Smooth muscle cell (in vitro differentiated cells): Measurements from ENCODE around the gene DNAJB6. TPM values are rescaled to one million over a fixed set of nuclear protein-coding genes. Genes with fewer than 3 reads are reported as not detected.

ENCODE experiments used
- DNase-seq: peaks from one replicate; lab custom pipeline; 2025; ENCODE audit not compliant: unreplicated experiment; lab: John Stamatoyannopoulos, UW
- H2AFZ ChIP-seq: fragments of 200-600 bp; sonication (generic); 2 replicates; pipeline ENCODE4 v1.6.0; 2016; ENCODE audit warnings: antibody characterized with exemption, low read depth, mild to moderate bottlenecking
- H3F3A ChIP-seq: fragments of 200-600 bp; sonication (generic); 2 replicates; pipeline ENCODE4 v1.6.0; 2017; ENCODE audit warnings: antibody characterized with exemption, low read depth
- H3K27ac ChIP-seq: fragments of 200-600 bp; sonication (generic); 2 replicates; pipeline ENCODE4 v1.5.1; 2016; ENCODE audit warnings: low read depth, mild to moderate bottlenecking
- H3K27me3 ChIP-seq: fragments of 200-600 bp; sonication (generic); 2 replicates; pipeline ENCODE4 v1.6.1; 2016; ENCODE audit warnings: low read depth, mild to moderate bottlenecking
- H3K36me3 ChIP-seq: fragments of 200-600 bp; sonication (generic); 2 replicates; pipeline ENCODE4 v1.5.1; 2016; ENCODE audit warnings: low read depth
- H3K4me1 ChIP-seq: fragments of 200-600 bp; sonication (generic); 2 replicates; pipeline ENCODE4 v1.5.1; 2016; ENCODE audit warnings: low read depth
- H3K4me2 ChIP-seq: fragments of 200-600 bp; sonication (generic); 2 replicates; pipeline ENCODE4 v1.6.0; 2016; ENCODE audit warnings: mild to moderate bottlenecking
- H3K4me3 ChIP-seq: fragments of 200-600 bp; sonication (generic); 2 replicates; pipeline ENCODE4 v1.5.1; 2016; ENCODE audit warnings: mild to moderate bottlenecking
- H3K79me2 ChIP-seq: fragments of 200-600 bp; sonication (generic); 2 replicates; pipeline ENCODE4 v1.6.0; 2016; ENCODE audit warnings: low read depth, mild to moderate bottlenecking
- H3K9ac ChIP-seq: fragments of 200-600 bp; sonication (generic); 2 replicates; pipeline ENCODE4 v1.6.0; 2016; ENCODE audit warnings: low read depth
- H3K9me3 ChIP-seq: fragments of 200-600 bp; sonication (generic); replicated peaks from 2 replicates; pipeline ENCODE4 v1.5.1; 2016; ENCODE audit warnings: low read depth
- H4K20me1 ChIP-seq: fragments of 200-600 bp; sonication (generic); 2 replicates; pipeline ENCODE4 v1.6.0; 2016; ENCODE audit warnings: low read depth
- CTCF ChIP-seq: fragments of 200-600 bp; sonication (generic); IDR thresholded peaks from 2 replicates; pipeline ENCODE4 v1.5.1; 2017; ENCODE audit warnings: borderline replicate concordance, mild to moderate bottlenecking, antibody characterized with exemption; ENCODE audit not compliant: insufficient read depth, poor library complexity, severe bottlenecking
- whole genome bisulfite sequencing: methylation state at CpG from one replicate; pipeline ENCODE4 v1.1.7; 2016; ENCODE audit warnings: low lambda C conversion rate; 5-methylcytosine and 5-hydroxymethylcytosine counted together
- polyA plus RNA-seq: library from polyadenylated mRNA; unstranded; fragments of >200 nt; fragmentation: Nextera tagmentation; extraction: Ambion mirVana; gene quantifications from 2 replicates; pipeline ENCODE4 v1.2.1, GENCODE V29; 2016
- total RNA-seq: library from RNA; depleted of rRNA; stranded (reverse); fragments of >200 nt; gene quantifications from 2 replicates; pipeline ENCODE4 v1.2.3, GENCODE V29; 2014

DNAJB6 gene
- total and polyA plus RNA-seq, 2 experiments from 2014 or later = 103 to 104 TPM

GRCh38 chr7:157431173-157431950 lies 94.6 kb downstream of the DNAJB6 start:
- no peak overlapping the region for H3K27ac ChIP-seq
- H3K36me3 ChIP-seq = no peaks in the 10 kb centered on the region
- no peak overlapping the region for H3K9ac ChIP-seq
- no peaks in the 10 kb centered on the region for H3K27me3 ChIP-seq
- no peak overlapping the region for H2AFZ ChIP-seq
- H3F3A ChIP-seq = no peaks in the 10 kb centered on the region
- no peak overlapping the region for H3K4me2 ChIP-seq
- no peaks in the 10 kb centered on the region for H3K4me1 ChIP-seq
- TF ChIP-seq CTCF = no peak
- WGBS = 96% methylated on average over 29 of the region's 29 CpGs
- no peak overlapping the region for H3K4me3 ChIP-seq
- H3K79me2 ChIP-seq = no peaks in the 10 kb centered on the region
- no peaks in the 10 kb centered on the region for H4K20me1 ChIP-seq
- no peak for DNase-seq
- H3K9me3 ChIP-seq = no peaks in the 10 kb centered on the region

GRCh38 chr7:157431951-157432540 lies 95.2 kb downstream of the DNAJB6 start:
- Histone ChIP-seq H3K4me3 (peak overlapping the region; percentile 50), H3K27me3 (no peaks in the 10 kb centered on the region), H3K9ac (no peak overlapping the region), H2AFZ (no peak overlapping the region), H3K27ac (no peak overlapping the region), H3K4me2 (peak overlapping the region; percentile 93), H4K20me1 (no peaks in the 10 kb centered on the region), H3K4me1 (no peaks in the 10 kb centered on the region), H3K79me2 (no peaks in the 10 kb centered on the region), H3K9me3 (no peaks in the 10 kb centered on the region), H3F3A (no peaks in the 10 kb centered on the region), H3K36me3 (no peaks in the 10 kb centered on the region)
- no peak for TF ChIP-seq CTCF
- DNase-seq = no peak
- WGBS = 85% methylated on average over 22 of the region's 22 CpGs

GRCh38 chr7:157432541-157432956 lies 95.7 kb downstream of the DNAJB6 start:
- no peak for TF ChIP-seq CTCF
- H3K27ac ChIP-seq = no peak overlapping the region
- H3K9me3 ChIP-seq = no peaks in the 10 kb centered on the region
- 18% methylated on average over 15 of the region's 17 CpGs for WGBS
- H3K36me3 ChIP-seq = no peaks in the 10 kb centered on the region
- no peak for DNase-seq
- H3K4me2 ChIP-seq = peak overlapping the region; percentile 93
- H3K4me1 ChIP-seq = no peaks in the 10 kb centered on the region
- H4K20me1 ChIP-seq = no peaks in the 10 kb centered on the region
- H3K27me3 ChIP-seq = no peaks in the 10 kb centered on the region
- H3K9ac ChIP-seq = no peak overlapping the region
- H2AFZ ChIP-seq = peak overlapping the region; percentile 60
- peak overlapping the region; percentile 50 for H3K4me3 ChIP-seq
- H3F3A ChIP-seq = no peaks in the 10 kb centered on the region
- no peaks in the 10 kb centered on the region for H3K79me2 ChIP-seq
